ENCODE data around the gene SCAF11. TPM values are rescaled to one million over a fixed set of nuclear protein-coding genes. Genes with fewer than 3 reads are reported as not detected.

SCAF11 gene
- total RNA-seq, 1 donor from 2014 or later: 107 TPM

- H3K4me1 Mint-ChIP-seq (ENCODE audit: unreplicated experiment): peaks cover 19% of the 10 kb centered on the region
- no peak for DNase-seq (ENCODE audit: extremely low spot score, unreplicated experiment)
- peaks cover 6% of the 10 kb centered on the region for H3K9me3 Mint-ChIP-seq
- no peaks in the 10 kb centered on the region for H3K27me3 Mint-ChIP-seq
- H3K4me3 Mint-ChIP-seq: no peak overlapping the region
- TF ChIP-seq CTCF (conservative IDR thresholded peaks at IDR 0.05): no peak
- H3K36me3 Mint-ChIP-seq: peaks cover 51% of the 10 kb centered on the region
- peak overlapping the region; percentile 19 for H3K27ac Mint-ChIP-seq
These were observed 111.6 kb downstream of the SCAF11 start for GRCh38 chr12:45878630-45879255.

- Mint-ChIP-seq H3K27ac (no peak overlapping the region), H3K4me3 (no peak overlapping the region), H3K9me3 (peaks cover 6% of the 10 kb centered on the region), H3K36me3 (peaks cover 55% of the 10 kb centered on the region), H3K27me3 (no peaks in the 10 kb centered on the region), H3K4me1 (ENCODE audit: unreplicated experiment) (peaks cover 19% of the 10 kb centered on the region)
- TF ChIP-seq CTCF (conservative IDR thresholded peaks at IDR 0.05): no peak
- no peak for DNase-seq (ENCODE audit: extremely low spot score, unreplicated experiment)
These were observed 113.3 kb downstream of the SCAF11 start for GRCh38 chr12:45877069-45877468.

GRCh38 chr12:45872446-45872845 is 117.9 kb downstream of the SCAF11 start:
- H3K36me3 Mint-ChIP-seq: peaks cover 47% of the 10 kb centered on the region
- no peak overlapping the region for H3K4me3 Mint-ChIP-seq
- H3K4me1 Mint-ChIP-seq (ENCODE audit: unreplicated experiment): no peaks in the 10 kb centered on the region
- H3K27me3 Mint-ChIP-seq: no peaks in the 10 kb centered on the region
- peaks cover 6% of the 10 kb centered on the region for H3K9me3 Mint-ChIP-seq
- no peak overlapping the region for H3K27ac Mint-ChIP-seq
- no peak for DNase-seq (ENCODE audit: extremely low spot score, unreplicated experiment)
- TF ChIP-seq CTCF (conservative IDR thresholded peaks at IDR 0.05): no peak
